HepG2 (cell line): ENCODE measurements around the gene RSPH1. TPM values are rescaled to one million over a fixed set of nuclear protein-coding genes. Genes with fewer than 3 reads are reported as not detected.

Source experiments
- CC2D1A ChIP-seq: sonication (generic); formaldehyde crosslinking; IDR thresholded peaks from 2 replicates; pipeline ENCODE4 v1.8.1; 2023; ENCODE audit warnings: mild to moderate bottlenecking, missing genetic modification reagents
- CEBPB ChIP-seq: IDR thresholded peaks from 2 replicates; pipeline ENCODE4 v1.6.1; 2011; ENCODE audit warnings: low read depth, low read length, improper control_type of control experiment, borderline replicate concordance
- CREB1 ChIP-seq, 2 experiments: fragments of 450-650 bp in 1 of 2; IDR thresholded peaks; 2 replicates each; pipeline ENCODE4 v1.6.1; 2016 to 2017; ENCODE audit warnings: control low read depth in 1 of 2, mild to moderate bottlenecking in 1 of 2, missing compliant biosample characterization in 1 of 2, missing genetic modification characterization in 1 of 2
- POLR2AphosphoS5 ChIP-seq: IDR thresholded peaks from 2 replicates; pipeline ENCODE4 v1.6.1; 2012; ENCODE audit warnings: low read depth, low read length
- ZNF124 ChIP-seq: sonication (generic); formaldehyde crosslinking; IDR thresholded peaks from 2 replicates; pipeline ENCODE4 v1.4.0; 2020; ENCODE audit warnings: missing genetic modification reagents
- ZNF441 ChIP-seq: sonication (generic); formaldehyde crosslinking; IDR thresholded peaks from 2 replicates; pipeline ENCODE4 v1.7.0; 2021; ENCODE audit warnings: missing genetic modification reagents, borderline replicate concordance
- ZNF549 ChIP-seq: sonication (generic); formaldehyde crosslinking; IDR thresholded peaks from 2 replicates; pipeline ENCODE4 v1.5.0; 2020; ENCODE audit warnings: missing genetic modification reagents
- ZNF567 ChIP-seq: sonication (generic); formaldehyde crosslinking; IDR thresholded peaks from 2 replicates; pipeline ENCODE4 v1.8.1; 2023; ENCODE audit warnings: mild to moderate bottlenecking, missing genetic modification reagents, borderline replicate concordance
- polyA plus RNA-seq, 8 experiments: library from polyadenylated mRNA; depleted of rRNA in 3 of 8; stranded (reverse) in 7 of 8; unstranded in 1 of 8; fragments of >200 nt; fragmentation: Illumina TruSeq in 4 of 8; extraction: Trizol in 4 of 8; gene quantifications; 2 replicates each; pipeline versions ENCODE4 v1.2.1 to v1.2.3, GENCODE V29; 2011 to 2016; ENCODE audit warnings: low read depth in 4 of 8, missing spikeins in 1 of 8, mixed read lengths in 1 of 8; ENCODE audit not compliant: insufficient read depth in 1 of 8
- total RNA-seq, 5 experiments: library from RNA; depleted of rRNA; stranded (reverse); fragments of >200 nt; fragmentation: Illumina TruSeq; extraction: Trizol; gene quantifications; 2 replicates each; pipeline ENCODE4 v1.2.3, GENCODE V29; 2016; ENCODE audit warnings: low read depth in 1 of 5
- TF ChIP-seq, protein P1 (sequence below): sonication (generic); formaldehyde crosslinking; IDR thresholded peaks from 2 replicates; pipeline ENCODE4 v1.4.0; 2020; ENCODE audit warnings: missing genetic modification reagents
- TF ChIP-seq, protein P2 (sequence below): sonication (generic); formaldehyde crosslinking; IDR thresholded peaks from 2 replicates; pipeline ENCODE4 v1.5.1; 2020; ENCODE audit warnings: mild to moderate bottlenecking, moderate library complexity, missing genetic modification reagents

RSPH1 gene
- total and polyA plus RNA-seq, 2 of the 13 experiments (the other 11 are each of a cell fraction or from before 2014, with no cell fraction given) = not detected

DNA sequence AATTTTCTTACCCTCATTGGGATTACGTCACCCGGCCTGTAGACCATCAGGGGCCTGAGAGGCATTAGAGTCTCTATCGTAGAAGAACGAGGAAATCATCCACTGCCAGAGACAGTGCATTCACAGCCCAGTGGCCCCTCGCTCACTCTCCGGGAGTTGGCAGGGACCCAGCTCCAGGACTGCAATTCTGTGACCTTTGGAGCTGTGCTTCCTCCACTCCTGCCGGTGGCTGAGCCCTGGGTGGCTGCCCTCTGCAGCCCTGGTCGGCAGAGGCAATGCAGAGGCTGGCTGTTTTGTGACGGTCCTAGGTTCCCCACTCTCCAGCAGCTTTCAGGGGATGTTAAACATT is 30.3 kb upstream of the RSPH1 start (continued):
- TF ChIP-seq, protein P1, sequence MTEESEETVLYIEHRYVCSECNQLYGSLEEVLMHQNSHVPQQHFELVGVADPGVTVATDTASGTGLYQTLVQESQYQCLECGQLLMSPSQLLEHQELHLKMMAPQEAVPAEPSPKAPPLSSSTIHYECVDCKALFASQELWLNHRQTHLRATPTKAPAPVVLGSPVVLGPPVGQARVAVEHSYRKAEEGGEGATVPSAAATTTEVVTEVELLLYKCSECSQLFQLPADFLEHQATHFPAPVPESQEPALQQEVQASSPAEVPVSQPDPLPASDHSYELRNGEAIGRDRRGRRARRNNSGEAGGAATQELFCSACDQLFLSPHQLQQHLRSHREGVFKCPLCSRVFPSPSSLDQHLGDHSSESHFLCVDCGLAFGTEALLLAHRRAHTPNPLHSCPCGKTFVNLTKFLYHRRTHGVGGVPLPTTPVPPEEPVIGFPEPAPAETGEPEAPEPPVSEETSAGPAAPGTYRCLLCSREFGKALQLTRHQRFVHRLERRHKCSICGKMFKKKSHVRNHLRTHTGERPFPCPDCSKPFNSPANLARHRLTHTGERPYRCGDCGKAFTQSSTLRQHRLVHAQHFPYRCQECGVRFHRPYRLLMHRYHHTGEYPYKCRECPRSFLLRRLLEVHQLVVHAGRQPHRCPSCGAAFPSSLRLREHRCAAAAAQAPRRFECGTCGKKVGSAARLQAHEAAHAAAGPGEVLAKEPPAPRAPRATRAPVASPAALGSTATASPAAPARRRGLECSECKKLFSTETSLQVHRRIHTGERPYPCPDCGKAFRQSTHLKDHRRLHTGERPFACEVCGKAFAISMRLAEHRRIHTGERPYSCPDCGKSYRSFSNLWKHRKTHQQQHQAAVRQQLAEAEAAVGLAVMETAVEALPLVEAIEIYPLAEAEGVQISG (CRISPR knock-in tag) = 0 out of 2 replicates have a peak, but pooled peaks have one; percentile 28
- TF ChIP-seq POLR2AphosphoS5 (no peak), ZNF124 (CRISPR knock-in tag) (0 out of 2 replicates have a peak, but pooled peaks have one; percentile 41), ZNF441 (CRISPR knock-in tag) (0 out of 2 replicates have a peak, but pooled peaks have one; percentile 16), ZNF549 (no peak), CREB1 (IDR thresholded peaks at IDR 0.05) (peak; percentile 48; the same call in 1 of the 2 replicates), CREB1 (CRISPR knock-in tag; IDR thresholded peaks at IDR 0.05) (no peak), CC2D1A (no peak), ZNF567 (no peak), CEBPB (peak; percentile 33; the same call in 1 of the 2 replicates)
- TF ChIP-seq, protein P2, sequence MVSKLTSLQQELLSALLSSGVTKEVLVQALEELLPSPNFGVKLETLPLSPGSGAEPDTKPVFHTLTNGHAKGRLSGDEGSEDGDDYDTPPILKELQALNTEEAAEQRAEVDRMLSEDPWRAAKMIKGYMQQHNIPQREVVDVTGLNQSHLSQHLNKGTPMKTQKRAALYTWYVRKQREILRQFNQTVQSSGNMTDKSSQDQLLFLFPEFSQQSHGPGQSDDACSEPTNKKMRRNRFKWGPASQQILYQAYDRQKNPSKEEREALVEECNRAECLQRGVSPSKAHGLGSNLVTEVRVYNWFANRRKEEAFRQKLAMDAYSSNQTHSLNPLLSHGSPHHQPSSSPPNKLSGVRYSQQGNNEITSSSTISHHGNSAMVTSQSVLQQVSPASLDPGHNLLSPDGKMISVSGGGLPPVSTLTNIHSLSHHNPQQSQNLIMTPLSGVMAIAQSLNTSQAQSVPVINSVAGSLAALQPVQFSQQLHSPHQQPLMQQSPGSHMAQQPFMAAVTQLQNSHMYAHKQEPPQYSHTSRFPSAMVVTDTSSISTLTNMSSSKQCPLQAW (CRISPR knock-in tag) = peak; percentile 60; the same call in 1 of the 2 replicates
